GM10266 (cell line): Measurements from ENCODE around the gene PARD3.
A peak's percentile ranks its signal among the peaks of the same experiment; 100 is the strongest.

Experiments used
- DNase-seq: peaks from one replicate; pipeline ENCODE4 v3.0.0; 2012; ENCODE audit errors: extremely low spot score
- TF ChIP-seq, protein P1 (sequence below): IDR thresholded peaks from 2 replicates; pipeline ENCODE4 v1.5.1; 2012; ENCODE audit warnings: mild to moderate bottlenecking, low read depth; ENCODE audit not compliant: control insufficient read depth, insufficient read depth; ENCODE audit errors: missing control alignments

Gene PARD3

DNA sequence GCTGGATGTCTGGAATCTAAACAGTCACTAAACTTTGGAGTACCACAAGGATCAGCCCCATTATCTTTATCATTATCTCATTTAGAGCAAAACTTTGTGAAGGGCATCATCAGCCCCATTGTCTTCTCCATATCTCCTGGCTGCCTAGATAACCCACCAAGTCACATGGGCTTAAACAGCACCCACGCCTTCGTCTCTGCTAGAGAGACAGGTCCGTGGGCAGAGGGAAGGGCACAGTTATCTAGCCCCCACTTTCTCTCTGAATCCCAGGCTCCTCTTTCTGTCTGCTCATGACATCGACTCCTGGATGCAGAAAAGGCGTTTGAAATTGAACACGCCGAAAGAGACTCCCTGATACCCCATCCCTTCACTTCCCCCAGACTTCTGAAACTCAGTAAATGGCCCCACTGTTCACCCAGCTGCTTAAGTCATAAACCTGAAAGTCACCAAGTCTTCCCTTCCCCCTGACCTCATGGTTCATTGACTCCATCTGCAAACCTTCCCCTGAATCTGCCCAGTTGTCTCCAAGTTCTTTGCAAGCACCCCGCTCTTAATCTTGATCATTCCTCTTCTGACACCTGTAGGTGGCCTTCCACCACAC lies 20.9 kb upstream of the PARD3 start:
- peak; percentile 31 for DNase-seq
- TF ChIP-seq, protein P1, sequence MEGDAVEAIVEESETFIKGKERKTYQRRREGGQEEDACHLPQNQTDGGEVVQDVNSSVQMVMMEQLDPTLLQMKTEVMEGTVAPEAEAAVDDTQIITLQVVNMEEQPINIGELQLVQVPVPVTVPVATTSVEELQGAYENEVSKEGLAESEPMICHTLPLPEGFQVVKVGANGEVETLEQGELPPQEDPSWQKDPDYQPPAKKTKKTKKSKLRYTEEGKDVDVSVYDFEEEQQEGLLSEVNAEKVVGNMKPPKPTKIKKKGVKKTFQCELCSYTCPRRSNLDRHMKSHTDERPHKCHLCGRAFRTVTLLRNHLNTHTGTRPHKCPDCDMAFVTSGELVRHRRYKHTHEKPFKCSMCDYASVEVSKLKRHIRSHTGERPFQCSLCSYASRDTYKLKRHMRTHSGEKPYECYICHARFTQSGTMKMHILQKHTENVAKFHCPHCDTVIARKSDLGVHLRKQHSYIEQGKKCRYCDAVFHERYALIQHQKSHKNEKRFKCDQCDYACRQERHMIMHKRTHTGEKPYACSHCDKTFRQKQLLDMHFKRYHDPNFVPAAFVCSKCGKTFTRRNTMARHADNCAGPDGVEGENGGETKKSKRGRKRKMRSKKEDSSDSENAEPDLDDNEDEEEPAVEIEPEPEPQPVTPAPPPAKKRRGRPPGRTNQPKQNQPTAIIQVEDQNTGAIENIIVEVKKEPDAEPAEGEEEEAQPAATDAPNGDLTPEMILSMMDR = no peak

DNA sequence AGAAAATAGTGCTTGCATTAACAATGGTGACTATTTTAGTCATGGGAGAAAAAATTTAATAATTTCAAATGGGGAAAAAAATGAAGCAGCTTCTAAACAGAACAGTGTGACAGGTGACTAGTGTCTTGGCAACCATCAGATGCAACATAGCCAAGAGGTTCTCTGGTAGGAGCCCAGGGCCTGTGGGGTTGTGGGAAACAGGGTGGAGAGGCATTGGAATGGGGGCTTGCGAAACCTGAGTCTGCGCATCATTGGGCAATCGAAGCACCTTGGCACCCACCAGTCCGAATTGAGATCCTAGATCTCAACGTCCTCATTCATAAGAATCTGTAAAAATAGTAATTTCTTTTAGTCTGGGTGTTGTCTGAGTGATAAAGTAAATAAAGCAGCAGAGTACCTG lies 19.2 kb upstream of the PARD3 start:
- no peak for DNase-seq
- TF ChIP-seq, protein P1 = no peak

DNA sequence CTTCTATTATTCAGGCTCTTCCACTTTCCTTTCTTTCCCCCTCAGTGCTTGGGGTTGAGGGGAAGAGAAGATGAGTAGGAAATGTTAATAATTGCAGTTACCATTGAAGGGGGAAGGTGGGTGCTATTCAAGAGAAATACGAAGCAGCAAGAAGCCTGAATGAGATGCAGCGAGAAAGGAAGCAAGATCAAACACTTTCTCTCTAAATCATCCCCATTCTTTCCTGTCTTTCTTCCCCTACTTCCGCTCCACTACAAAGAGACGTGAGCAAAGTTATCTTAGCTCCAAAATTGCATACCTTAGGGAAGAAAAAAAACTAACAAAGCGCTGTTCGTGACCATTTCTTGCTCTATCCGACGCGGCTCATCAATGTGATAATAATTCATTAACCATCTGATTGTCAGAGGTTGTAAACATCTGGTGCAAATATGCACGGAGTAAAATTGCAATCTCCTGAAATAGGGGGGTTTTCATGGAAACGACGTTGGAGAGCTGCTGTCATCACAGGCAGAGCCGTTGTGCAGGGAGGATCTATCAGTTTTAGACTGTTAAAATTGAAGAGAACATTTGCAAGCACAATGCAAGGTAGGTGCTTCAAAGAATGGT lies 15.2 kb upstream of the PARD3 start:
- TF ChIP-seq, protein P1 = no peak
- DNase-seq = no peak

DNA sequence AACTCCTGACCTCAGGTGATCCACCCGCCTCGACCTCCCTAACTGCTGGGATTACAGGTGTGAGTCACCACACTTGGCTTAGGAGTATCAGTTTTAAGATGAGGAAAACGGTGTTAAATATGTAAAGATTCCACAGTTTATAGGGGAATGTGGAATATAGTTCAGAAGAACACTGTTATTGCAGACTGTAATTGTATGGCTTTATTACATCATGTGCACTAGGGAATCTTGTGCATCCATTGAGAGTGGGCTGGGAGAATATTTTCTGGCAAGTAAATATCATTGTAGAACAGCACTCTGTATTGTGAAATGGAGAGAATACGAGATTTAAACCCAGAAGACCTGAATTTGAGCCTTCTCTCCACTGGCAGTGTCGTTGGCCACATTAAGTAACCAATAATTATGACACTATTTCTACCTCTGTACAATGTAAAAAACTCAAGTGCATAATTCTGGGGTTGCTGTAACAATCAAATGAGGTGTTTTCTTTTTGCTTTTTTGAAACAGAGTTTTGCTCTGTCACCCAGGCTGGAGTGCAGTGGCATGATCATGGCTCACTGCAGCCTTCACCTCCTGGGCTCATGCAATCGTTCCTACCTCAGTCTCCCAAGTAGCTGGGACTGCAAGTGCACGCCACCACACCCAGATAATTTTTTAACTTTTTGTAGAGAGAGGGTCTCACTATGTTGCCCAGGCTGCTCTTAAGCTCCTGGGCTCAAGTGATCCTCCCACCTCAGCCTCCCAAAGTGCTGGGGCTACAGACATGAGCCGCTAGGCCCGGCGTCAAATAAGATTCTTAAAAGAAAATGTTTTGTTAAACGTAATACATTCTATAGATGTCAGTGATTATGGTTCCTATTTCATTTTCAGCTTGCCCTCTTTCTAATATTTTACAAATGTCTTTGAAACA lies 12.0 kb upstream of the PARD3 start:
- no peak for DNase-seq
- TF ChIP-seq, protein P1 = no peak

DNA sequence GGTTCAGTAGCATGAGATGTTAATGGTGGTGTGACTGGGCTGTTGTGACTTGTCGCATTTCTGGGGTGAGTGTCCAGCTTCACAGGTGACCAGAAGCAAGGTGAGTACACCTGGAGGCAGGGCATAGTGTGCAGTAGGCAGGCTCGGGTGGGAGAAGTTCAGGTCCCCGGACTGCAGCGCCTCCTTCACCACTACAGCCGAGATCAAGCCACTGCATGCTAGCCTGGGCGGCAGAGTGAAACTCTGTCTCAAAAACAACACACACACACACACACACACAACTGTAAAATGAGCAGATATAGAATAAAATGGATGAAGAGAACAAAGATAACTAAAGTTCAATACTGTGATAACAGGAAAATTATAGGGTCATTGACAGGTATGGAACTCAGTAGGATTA lies 11.1 kb upstream of the PARD3 start:
- TF ChIP-seq, protein P1 = peak; percentile 5
- DNase-seq = no peak

DNA sequence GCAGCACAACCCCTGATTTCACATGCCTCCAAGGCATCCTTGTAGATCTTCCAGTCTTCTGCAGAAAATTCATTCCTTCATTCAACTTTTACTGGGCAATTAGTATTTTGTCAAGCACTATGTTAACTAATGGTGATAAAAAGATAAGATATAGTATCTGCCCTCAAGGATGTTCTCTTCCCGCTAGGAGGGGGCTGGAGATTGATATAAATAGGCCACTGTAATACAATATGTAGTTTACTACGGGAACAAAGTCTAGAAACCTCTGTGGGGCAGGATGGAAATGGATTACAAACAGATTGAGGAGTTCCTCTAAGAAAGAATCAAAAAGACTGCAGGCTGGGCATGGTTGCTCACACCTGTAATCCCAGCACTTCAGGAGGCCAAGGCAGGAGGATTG lies 10.3 kb upstream of the PARD3 start:
- no peak for DNase-seq
- TF ChIP-seq, protein P1 = no peak
